K562 (cell line): ENCODE results near the gene SLC28A1. TPM values are rescaled to one million over a fixed set of nuclear protein-coding genes. Genes with fewer than 3 reads are reported as not detected.

ENCODE experiments used
- ATAC-seq: fragments of 200-7000 bp; cut with Tn5 transposase; 3 replicates; pipeline ENCODE4 v1.9.1; 2020; ENCODE audit warnings: moderate library complexity
- BruUV-seq: library from RNA; stranded (reverse); fragments of 400-500 nt; replicated peaks from 2 replicates; lab custom pipeline; 2021; lab: Mats Ljungman, UMichigan
- CTCF ChIA-PET: fragments of 300-600 bp; formaldehyde crosslinking; extraction: SDS; loops from one replicate; lab custom pipeline; 2021; ENCODE audit warnings: low intra/inter-chr PET ratio; lab: Yijun Ruan, JAX
- POLR2A ChIA-PET: fragments of 300-600, 350-650 bp; sonication (Branson Sonifier 250); formaldehyde crosslinking; extraction: SDS; loops from one replicate; lab custom pipeline; 2021; ENCODE audit warnings: antibody characterized with exemption, inconsistent platforms; lab: Yijun Ruan, JAX
- DNase-seq, 4 experiments: peaks; one replicate each; pipeline versions ENCODE4 v3.0.0 to v3.0.0-alpha.2; 2011 to 2018; ENCODE audit warnings: low spot score in 3 of 4, mixed read lengths in 3 of 4; ENCODE audit errors: extremely low read depth in 1 of 4
- FAIRE-seq: peaks from 2 replicates; lab custom pipeline; 2011; peaks lifted over from hg19 to GRCh38; lab: Jason Lieb, UNC
- H2AFZ ChIP-seq: 2 replicates; pipeline ENCODE4 v1.6.0; 2011; ENCODE audit warnings: low read depth, low read length, control low read depth, inconsistent platforms
- H3K27ac ChIP-seq: fragments of 200-600 bp; 3 replicates; pipeline ENCODE4 v1.8.0; 2011; ENCODE audit warnings: low read depth, mild to moderate bottlenecking, control low read depth, inconsistent platforms, low read length, moderate library complexity, mixed read lengths; ENCODE audit errors: extremely low read depth
- H3K27me3 ChIP-seq, 2 experiments: fragments of 300-600 bp in 1 of 2; 2 replicates in 1 of 2; 3 replicates in 1 of 2; pipeline versions ENCODE4 v1.6.0 to v1.8.0; 2011; ENCODE audit warnings: inconsistent platforms in 2 of 2, low read length in 2 of 2, mild to moderate bottlenecking in 1 of 2, mixed read lengths in 1 of 2, moderate library complexity in 1 of 2; ENCODE audit not compliant: control insufficient read depth in 2 of 2, insufficient read depth in 2 of 2
- H3K36me3 ChIP-seq: fragments of 300-600 bp; 3 replicates; pipeline ENCODE4 v1.8.0; 2011; ENCODE audit warnings: mild to moderate bottlenecking, low read length, inconsistent platforms; ENCODE audit not compliant: control insufficient read depth, insufficient read depth
- H3K4me1 ChIP-seq, 2 experiments: fragments of 200-600 bp in 1 of 2; replicated peaks in 1 of 2; 2 replicates in 1 of 2; 3 replicates in 1 of 2; pipeline versions ENCODE4 v1.5.1 to v1.8.0; 2011; ENCODE audit warnings: inconsistent platforms in 2 of 2, low read length in 2 of 2, mild to moderate bottlenecking in 1 of 2, mixed read lengths in 1 of 2, moderate library complexity in 1 of 2; ENCODE audit not compliant: control insufficient read depth in 2 of 2, insufficient read depth in 2 of 2
- H3K4me2 ChIP-seq: 2 replicates; pipeline ENCODE4 v1.6.1; 2011; ENCODE audit warnings: low read length, control low read depth, inconsistent platforms, mixed read lengths; ENCODE audit not compliant: insufficient read depth
- H3K4me3 ChIP-seq: fragments of 200-600 bp; sonication (generic), shearing (Covaris generic); 2 replicates; pipeline ENCODE4 v1.5.1; 2016; ENCODE audit warnings: control low read depth, inconsistent platforms
- H3K79me2 ChIP-seq: fragments of 200-600 bp; 3 replicates; pipeline ENCODE4 v1.8.0; 2011; ENCODE audit warnings: low read length, inconsistent platforms; ENCODE audit not compliant: control insufficient read depth, insufficient read depth
- H3K9ac ChIP-seq, 2 experiments: 2 replicates each; pipeline versions ENCODE4 v1.6.0 to v1.6.1; 2011; ENCODE audit warnings: low read depth in 2 of 2, low read length in 2 of 2, control low read depth in 1 of 2, inconsistent platforms in 1 of 2, mild to moderate bottlenecking in 1 of 2, mixed read lengths in 1 of 2; ENCODE audit not compliant: insufficient read depth in 1 of 2
- H3K9me1 ChIP-seq: one replicate; pipeline ENCODE4 v1.6.0; 2011; ENCODE audit warnings: inconsistent platforms, mild to moderate bottlenecking, low read length, moderate library complexity; ENCODE audit not compliant: control insufficient read depth, insufficient read depth
- H3K9me3 ChIP-seq: replicated peaks from 2 replicates; pipeline ENCODE4 v1.5.1; 2011; ENCODE audit warnings: low read depth, low read length, inconsistent platforms; ENCODE audit not compliant: control insufficient read depth, insufficient read depth
- H4K20me1 ChIP-seq: replicated peaks from 2 replicates; pipeline ENCODE4 v1.6.1; 2011; ENCODE audit warnings: low read length, inconsistent platforms, mixed read lengths; ENCODE audit not compliant: control insufficient read depth, insufficient read depth
- EGR1 ChIP-seq: fragments of 450-650 bp; conservative IDR thresholded peaks from 2 replicates; pipeline ENCODE4 v1.6.1; 2017; ENCODE audit warnings: mild to moderate bottlenecking
- GTF2A2 ChIP-seq: IDR thresholded peaks from 2 replicates; pipeline ENCODE4 v1.6.1; 2016; ENCODE audit warnings: mild to moderate bottlenecking, missing genetic modification characterization, missing compliant biosample characterization
- ZNF512 ChIP-seq: IDR thresholded peaks from 2 replicates; pipeline ENCODE4 v1.6.1; 2016; ENCODE audit warnings: missing genetic modification characterization, missing compliant biosample characterization
- WGBS: fragments of 100-300 bp; shearing (Covaris generic); methylation state at CpG from one replicate; pipeline ENCODE4 v1.1.6; 2016; ENCODE audit warnings: low coverage, mixed read lengths; ENCODE audit not compliant: insufficient coverage; ENCODE audit errors: missing lambda C conversion rate; 5-methylcytosine and 5-hydroxymethylcytosine counted together
- in situ Hi-C: fragments of 300-500 bp; cut with MboI; formaldehyde crosslinking; loops from 4 replicates; pipeline ENCODE4 v1.15.0; 2018; ENCODE audit warnings: inconsistent platforms, mixed read lengths
- intact Hi-C: fragments of 100-400 bp; cut with micrococcal nuclease; formaldehyde crosslinking; loops from 2 replicates; pipeline ENCODE4 v1.14.2; 2022
- polyA plus RNA-seq, 8 experiments: library from polyadenylated mRNA; depleted of rRNA in 4 of 8; stranded (reverse) in 5 of 8; unstranded in 3 of 8; fragments of >200 nt; fragmentation: Nextera tagmentation in 2 of 8; fragmentation: Illumina TruSeq in 1 of 8; extraction: Ambion mirVana in 2 of 8; extraction: Trizol in 1 of 8; gene quantifications; 2 replicates each; pipeline versions ENCODE4 v1.2.1 to v1.2.3, GENCODE V29; 2011 to 2014; ENCODE audit warnings: inconsistent platforms in 1 of 8, missing spikeins in 1 of 8
- total RNA-seq, 7 experiments: library from RNA; depleted of rRNA in 6 of 7; stranded (reverse); fragments of >200 nt in 6 of 7; fragmentation: Illumina TruSeq in 2 of 7; extraction: Trizol in 2 of 7; gene quantifications; 2 replicates each; pipeline versions ENCODE4 v1.2.1 to v1.2.3, GENCODE V29; 2011 to 2021; ENCODE audit warnings: low replicate concordance in 1 of 7

The SLC28A1 gene
- total and polyA plus RNA-seq, 9 of the 15 experiments (the other 6 are each of a cell fraction or from before 2014, with no cell fraction given), result 0.04 TPM; not detected in 8

DNA sequence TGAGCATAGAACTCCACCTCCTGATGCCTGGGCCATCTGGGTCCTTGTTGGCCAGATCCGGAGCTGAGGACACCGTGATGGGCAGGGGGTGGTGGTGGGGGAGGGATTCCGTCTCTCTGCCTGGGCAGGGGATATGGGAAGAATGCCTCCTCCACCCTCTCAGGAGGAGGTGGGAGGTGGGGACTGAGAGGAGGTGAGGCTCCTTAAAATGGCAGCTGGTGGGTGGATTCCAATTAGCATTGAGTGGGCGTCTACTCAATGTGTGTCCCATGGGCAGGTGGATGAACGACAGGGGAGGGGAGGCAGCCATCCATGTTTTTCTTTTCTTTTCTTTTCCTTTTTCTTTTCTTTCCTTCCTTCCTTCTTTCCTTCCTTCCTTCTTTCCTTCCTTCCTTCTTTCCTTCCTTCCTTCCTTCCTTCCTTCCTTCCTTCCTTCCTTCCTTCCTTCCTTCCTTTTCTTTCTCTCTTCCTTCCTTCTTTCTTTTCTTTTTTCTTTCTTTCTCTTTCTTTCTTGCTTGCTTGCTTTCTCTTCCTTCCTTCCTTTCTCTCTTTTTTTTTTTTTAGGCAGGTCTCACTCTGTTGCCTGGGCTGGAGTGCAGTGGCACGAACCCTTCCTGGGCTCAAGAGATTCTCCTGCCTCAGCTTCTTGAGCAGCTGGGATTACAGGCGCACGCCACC lies 5.0 kb downstream of the SLC28A1 start:
- Histone ChIP-seq H3K4me2 (no peak overlapping the region), H3K9me3 (no peaks in the 10 kb centered on the region), H3K27me3 (peaks cover 5 to 29% of the 10 kb centered on the region in 2 experiments; a peak in 4 of 5 replicates), H3K9ac (no peak overlapping the region), H3K9me1 (no peaks in the 10 kb centered on the region), H3K27ac (no peak overlapping the region), H3K4me3 (no peak overlapping the region), H3K36me3 (no peaks in the 10 kb centered on the region), H4K20me1 (no peaks in the 10 kb centered on the region), H3K4me1 (peaks cover 2 to 10% of the 10 kb centered on the region in 2 experiments; a peak in 3 of 5 replicates), H3K79me2 (no peaks in the 10 kb centered on the region), H2AFZ (no peak overlapping the region)
- CTCF ChIA-PET, result no interaction called here
- ATAC-seq, result no peak
- BruUV-seq, result no TSS peak
- no peak for FAIRE-seq
- POLR2A ChIA-PET, result no interaction called here
- in situ Hi-C loops, result loop anchor here (25.0 kb wide), 1 partner anchor 302 kb away; no protein-coding TSS in a partner anchor
- WGBS, result 33% methylated on average over 6 of the region's 8 CpGs
- no peak for DNase-seq
- intact Hi-C loops, result loop anchor here (10.0 kb wide), 1 partner anchor 155 kb away; no protein-coding TSS in a partner anchor
- peak; percentile 94 for TF ChIP-seq ZNF512 (tag)
- no peak for TF ChIP-seq GTF2A2
- TF ChIP-seq EGR1, result peak; percentile 68
